ENCODE measurements around the gene CORO1A. TPM values are rescaled to one million over a fixed set of nuclear protein-coding genes. Genes with fewer than 3 reads are reported as not detected.
"Not testable (repeated sequence)": the region's sequence is repeated elsewhere in the genome, so short reads cannot be mapped to it uniquely, and the experiment has no call there.

The CORO1A gene
- total RNA-seq, 2 experiments from 2014 or later = 351 to 567 TPM

- H3K4me2 ChIP-seq (ENCODE audit: low read length) = no peak overlapping the region
- H3K4me1 ChIP-seq (ENCODE audit: insufficient read depth, low read length, poor library complexity, severe bottlenecking) = peaks cover 33% of the 10 kb centered on the region
- H2AFZ ChIP-seq (ENCODE audit: low read length) = no peak overlapping the region
- H3K4me3 ChIP-seq (ENCODE audit: low read depth, low read length, poor library complexity, severe bottlenecking) = no peak overlapping the region
- peaks cover 43% of the 10 kb centered on the region for H3K36me3 ChIP-seq (ENCODE audit: insufficient read depth, low read length)
- intact Hi-C loops (cut with micrococcal nuclease; ENCODE audit: unreplicated experiment) = no loop called here
- H3K9me3 ChIP-seq (ENCODE audit: low read length) = no peaks in the 10 kb centered on the region
- H4K20me1 ChIP-seq (ENCODE audit: insufficient read depth, low read length) = no peaks in the 10 kb centered on the region
- POLR2A ChIA-PET = no interaction called here
- no peak for DNase-seq (ENCODE audit: low spot score)
- TF ChIP-seq EZH2phosphoT487 (IDR thresholded peaks at IDR 0.05; ENCODE audit: borderline replicate concordance, low read depth, low read length) = no peak
- TF ChIP-seq CTCF (conservative IDR thresholded peaks at IDR 0.05; ENCODE audit: low read length) = no peak
- peaks cover 25% of the 10 kb centered on the region; the same call in 1 of the 2 replicates for H3K79me2 ChIP-seq (ENCODE audit: insufficient read depth, low read depth, low read length)
- no peak overlapping the region for H3K27ac ChIP-seq (ENCODE audit: low read depth, low read length, poor library complexity, severe bottlenecking)
- CTCF ChIA-PET (ENCODE audit: unreplicated experiment) = no interaction called here
- H3K9me2 ChIP-seq (ENCODE audit: insufficient read depth, low read length) = no peaks in the 10 kb centered on the region
- TSS peak; percentile 90 for BruUV-seq (replicated peaks)
These were observed 4.7 kb downstream of the CORO1A start for GRCh38 chr16:30187971-30188561.

GRCh38 chr16:30191158-30191557 is 7.8 kb downstream of the CORO1A start:
- H4K20me1 ChIP-seq (ENCODE audit: insufficient read depth, low read length); DNase-seq (ENCODE audit: low spot score); POLR2A ChIA-PET; BruUV-seq (replicated peaks); H3K9me3 ChIP-seq (ENCODE audit: low read length); H3K27ac ChIP-seq (ENCODE audit: low read depth, low read length, poor library complexity, severe bottlenecking); H3K9me2 ChIP-seq (ENCODE audit: insufficient read depth, low read length); H3K4me3 ChIP-seq (ENCODE audit: low read depth, low read length, poor library complexity, severe bottlenecking); H3K4me2 ChIP-seq (ENCODE audit: low read length); intact Hi-C loops (cut with micrococcal nuclease; ENCODE audit: unreplicated experiment); H2AFZ ChIP-seq (ENCODE audit: low read length); H3K79me2 ChIP-seq (ENCODE audit: insufficient read depth, low read depth, low read length); CTCF ChIA-PET (ENCODE audit: unreplicated experiment): not testable (repeated sequence)
- Histone ChIP-seq H3K4me1 (ENCODE audit: insufficient read depth, low read length, poor library complexity, severe bottlenecking) (peaks cover 18% of the 10 kb centered on the region), H3K36me3 (ENCODE audit: insufficient read depth, low read length) (peaks cover 22% of the 10 kb centered on the region)

- H3K9me2 ChIP-seq (ENCODE audit: insufficient read depth, low read length); BruUV-seq (replicated peaks); H3K4me3 ChIP-seq (ENCODE audit: low read depth, low read length, poor library complexity, severe bottlenecking); H3K4me2 ChIP-seq (ENCODE audit: low read length); intact Hi-C loops (cut with micrococcal nuclease; ENCODE audit: unreplicated experiment); H3K27ac ChIP-seq (ENCODE audit: low read depth, low read length, poor library complexity, severe bottlenecking); H3K4me1 ChIP-seq (ENCODE audit: insufficient read depth, low read length, poor library complexity, severe bottlenecking); H2AFZ ChIP-seq (ENCODE audit: low read length); DNase-seq (ENCODE audit: low spot score); POLR2A ChIA-PET; CTCF ChIA-PET (ENCODE audit: unreplicated experiment); H3K36me3 ChIP-seq (ENCODE audit: insufficient read depth, low read length); H3K79me2 ChIP-seq (ENCODE audit: insufficient read depth, low read depth, low read length); H4K20me1 ChIP-seq (ENCODE audit: insufficient read depth, low read length); H3K9me3 ChIP-seq (ENCODE audit: low read length): not testable (repeated sequence)
These were observed 9.7 kb downstream of the CORO1A start for GRCh38 chr16:30193098-30193497.

GRCh38 chr16:30193615-30194014 is 10.2 kb downstream of the CORO1A start, which contains the start of the genes BOLA2B and SLX1A:
Gene BOLA2B, minus strand, starts transcription at chr16:30193666. Its CDS starts 71 bp downstream, at chr16:30193595.
Gene SLX1A, plus strand, starts transcription at chr16:30193875. Its CDS starts 210 bp downstream, at chr16:30194085.
- H3K9me2 ChIP-seq (ENCODE audit: insufficient read depth, low read length); DNase-seq (ENCODE audit: low spot score); BruUV-seq (replicated peaks); intact Hi-C loops (cut with micrococcal nuclease; ENCODE audit: unreplicated experiment); H3K4me2 ChIP-seq (ENCODE audit: low read length); H3K4me1 ChIP-seq (ENCODE audit: insufficient read depth, low read length, poor library complexity, severe bottlenecking); H3K79me2 ChIP-seq (ENCODE audit: insufficient read depth, low read depth, low read length); CTCF ChIA-PET (ENCODE audit: unreplicated experiment); H3K27ac ChIP-seq (ENCODE audit: low read depth, low read length, poor library complexity, severe bottlenecking); H3K9me3 ChIP-seq (ENCODE audit: low read length); POLR2A ChIA-PET; H4K20me1 ChIP-seq (ENCODE audit: insufficient read depth, low read length); H3K36me3 ChIP-seq (ENCODE audit: insufficient read depth, low read length); H2AFZ ChIP-seq (ENCODE audit: low read length): not testable (repeated sequence)
- H3K4me3 ChIP-seq (ENCODE audit: low read depth, low read length, poor library complexity, severe bottlenecking) = peak within 1 kb of the TSS; percentile 60

GRCh38 chr16:30194172-30194925 is 10.9 kb downstream of the CORO1A start:
- H3K9me3 ChIP-seq (ENCODE audit: low read length); H4K20me1 ChIP-seq (ENCODE audit: insufficient read depth, low read length); H3K27ac ChIP-seq (ENCODE audit: low read depth, low read length, poor library complexity, severe bottlenecking); DNase-seq (ENCODE audit: low spot score); H2AFZ ChIP-seq (ENCODE audit: low read length); H3K4me1 ChIP-seq (ENCODE audit: insufficient read depth, low read length, poor library complexity, severe bottlenecking); H3K79me2 ChIP-seq (ENCODE audit: insufficient read depth, low read depth, low read length); intact Hi-C loops (cut with micrococcal nuclease; ENCODE audit: unreplicated experiment); POLR2A ChIA-PET; H3K36me3 ChIP-seq (ENCODE audit: insufficient read depth, low read length); H3K9me2 ChIP-seq (ENCODE audit: insufficient read depth, low read length); CTCF ChIA-PET (ENCODE audit: unreplicated experiment); H3K4me2 ChIP-seq (ENCODE audit: low read length): not testable (repeated sequence)
- BruUV-seq (replicated peaks) = TSS peak; percentile 84
- peak overlapping the region; percentile 60 for H3K4me3 ChIP-seq (ENCODE audit: low read depth, low read length, poor library complexity, severe bottlenecking)

Measured in OCI-LY7 (cell line).